Fibroblast of skin of right quadriceps (primary cell): Measurements from ENCODE around the gene FMR1.

Experiments
- DNase-seq: peaks from one replicate; pipeline ENCODE4 v3.0.0-alpha.2; 2013

The FMR1 gene

DNA sequence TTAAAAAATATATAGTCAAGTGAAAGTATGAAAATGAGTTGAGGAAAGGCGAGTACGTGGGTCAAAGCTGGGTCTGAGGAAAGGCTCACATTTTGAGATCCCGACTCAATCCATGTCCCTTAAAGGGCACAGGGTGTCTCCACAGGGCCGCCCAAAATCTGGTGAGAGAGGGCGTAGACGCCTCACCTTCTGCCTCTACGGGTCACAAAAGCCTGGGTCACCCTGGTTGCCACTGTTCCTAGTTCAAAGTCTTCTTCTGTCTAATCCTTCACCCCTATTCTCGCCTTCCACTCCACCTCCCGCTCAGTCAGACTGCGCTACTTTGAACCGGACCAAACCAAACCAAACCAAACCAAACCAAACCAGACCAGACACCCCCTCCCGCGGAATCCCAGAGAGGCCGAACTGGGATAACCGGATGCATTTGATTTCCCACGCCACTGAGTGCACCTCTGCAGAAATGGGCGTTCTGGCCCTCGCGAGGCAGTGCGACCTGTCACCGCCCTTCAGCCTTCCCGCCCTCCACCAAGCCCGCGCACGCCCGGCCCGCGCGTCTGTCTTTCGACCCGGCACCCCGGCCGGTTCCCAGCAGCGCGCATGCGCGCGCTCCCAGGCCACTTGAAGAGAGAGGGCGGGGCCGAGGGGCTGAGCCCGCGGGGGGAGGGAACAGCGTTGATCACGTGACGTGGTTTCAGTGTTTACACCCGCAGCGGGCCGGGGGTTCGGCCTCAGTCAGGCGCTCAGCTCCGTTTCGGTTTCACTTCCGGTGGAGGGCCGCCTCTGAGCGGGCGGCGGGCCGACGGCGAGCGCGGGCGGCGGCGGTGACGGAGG, at the start of gene FMR1:
Gene FMR1 (plus strand): TSS at position 728 of the 831 bp plus-strand sequence. CDS start 261 bp downstream, outside the sequence.
- DNase-seq: peak; percentile 89

GRCh38 chrX:147875866-147876596, 35.7 kb upstream of the FMR1 start:
- no peak for DNase-seq

GRCh38 chrX:147876849-147877646, 34.7 kb upstream of the FMR1 start:
- no peak for DNase-seq

DNA sequence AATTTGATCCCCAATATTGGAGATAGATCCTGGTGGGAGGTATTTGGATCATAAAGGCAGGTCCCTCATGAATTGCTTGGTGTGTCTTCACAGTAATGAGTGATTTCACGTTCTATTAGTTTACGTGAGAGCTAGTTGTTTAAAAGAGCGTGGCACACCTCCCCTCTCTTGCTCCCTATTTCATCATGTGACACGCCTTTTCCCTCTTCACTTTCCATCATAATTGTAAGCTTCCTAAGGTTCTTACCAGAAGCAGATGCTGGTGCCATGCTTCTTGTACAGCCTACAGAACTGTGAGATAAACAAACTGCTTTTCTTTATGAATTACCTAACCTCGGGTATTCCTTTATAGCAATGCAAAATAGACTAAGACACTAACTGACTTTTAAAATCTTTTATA, 34.0 kb upstream of the FMR1 start:
- no peak for DNase-seq

DNA sequence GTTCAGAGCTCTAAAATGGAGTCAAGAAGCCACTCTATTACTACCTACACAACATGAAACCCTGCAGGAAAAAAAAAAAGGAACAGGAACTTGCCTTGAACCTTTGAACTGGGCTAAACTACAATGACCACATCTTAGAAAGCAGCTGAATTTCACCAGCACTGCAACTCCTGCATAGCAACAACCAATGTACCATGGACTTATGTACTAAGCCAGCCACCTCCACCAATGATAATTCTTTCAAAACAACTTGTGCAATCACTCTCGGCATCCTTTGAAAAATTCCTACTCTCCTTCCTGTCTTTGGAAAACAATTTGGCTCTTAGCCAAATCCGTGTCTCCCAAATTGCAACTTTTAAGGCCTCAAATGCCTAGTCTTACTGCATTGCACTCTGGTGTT, 26.8 kb upstream of the FMR1 start:
- no peak for DNase-seq

GRCh38 chrX:147890756-147891155, 21.0 kb upstream of the FMR1 start:
- no peak for DNase-seq

GRCh38 chrX:147891896-147892295, 19.8 kb upstream of the FMR1 start:
- DNase-seq: peak; percentile 20

DNA sequence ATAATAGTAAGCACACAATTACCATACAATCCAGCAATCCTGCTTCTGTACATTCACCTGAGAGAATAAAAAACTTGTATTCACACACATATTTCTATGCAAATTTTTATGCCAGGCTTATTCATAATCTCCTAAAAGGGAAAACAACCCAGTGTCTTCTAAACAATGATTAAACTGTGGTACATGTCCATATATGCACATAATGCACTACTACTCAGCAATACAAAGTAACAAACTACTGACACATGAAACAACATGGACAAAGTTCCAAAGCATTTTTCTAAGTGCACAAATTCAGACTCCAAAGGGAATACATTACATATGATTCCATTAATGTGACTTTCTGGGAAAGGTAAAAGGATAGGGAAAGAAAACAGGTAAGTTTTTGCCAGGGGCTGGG, 18.0 kb upstream of the FMR1 start:
- no peak for DNase-seq

- DNase-seq: peak; percentile 32
Observed at GRCh38 chrX:147894366-147894963, 17.3 kb upstream of the FMR1 start.

DNA sequence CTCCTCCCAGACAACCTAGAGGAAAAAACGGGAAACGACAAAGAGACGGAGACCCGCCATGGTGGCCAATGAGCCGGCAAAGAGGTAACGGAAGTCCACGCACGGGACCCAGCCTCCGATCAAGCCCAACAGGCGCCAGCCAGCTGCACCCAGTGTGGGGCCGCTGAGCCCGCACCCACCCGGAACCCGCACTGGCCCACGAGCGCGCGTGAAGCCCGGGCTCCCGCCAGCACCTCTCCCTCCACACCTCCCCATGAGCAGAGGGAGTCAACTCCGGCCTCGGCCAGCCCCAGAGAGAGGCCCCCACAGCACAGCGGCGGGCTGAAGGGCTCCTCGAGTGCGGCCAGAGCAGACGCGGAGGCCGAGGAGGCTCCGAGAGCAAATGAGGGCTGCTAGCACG, 14.6 kb upstream of the FMR1 start:
- DNase-seq: no peak

- DNase-seq: no peak
Observed at GRCh38 chrX:147898951-147899350, 12.8 kb upstream of the FMR1 start.

- no peak for DNase-seq
Observed at GRCh38 chrX:147899379-147900114, 12.2 kb upstream of the FMR1 start.

DNA sequence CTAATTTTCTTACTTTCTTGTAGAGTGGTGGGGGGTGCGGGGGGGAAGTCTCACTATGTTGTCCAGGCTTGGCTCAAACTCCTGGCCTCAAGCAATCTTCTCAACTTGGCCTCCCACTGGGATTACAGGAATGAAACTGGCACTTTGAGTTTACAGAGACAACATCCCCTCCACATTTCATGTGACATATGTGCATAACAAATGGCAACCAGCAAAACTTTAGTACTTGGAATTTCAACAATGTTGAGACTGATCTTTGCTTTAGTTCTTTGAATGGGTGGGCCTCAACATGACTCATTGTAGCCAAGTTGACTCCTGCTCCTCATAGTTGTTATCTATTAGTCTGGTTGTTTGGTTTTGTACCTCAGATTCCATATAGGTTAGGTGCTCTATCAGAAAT, 11.4 kb upstream of the FMR1 start:
- no peak for DNase-seq

- DNase-seq: no peak
Observed at GRCh38 chrX:147901461-147902126, 10.1 kb upstream of the FMR1 start.

GRCh38 chrX:147902270-147902669, 9.4 kb upstream of the FMR1 start:
- DNase-seq: no peak

GRCh38 chrX:147908106-147908505, 3.6 kb upstream of the FMR1 start:
- DNase-seq: no peak

GRCh38 chrX:147910607-147911006, 1.1 kb upstream of the FMR1 start:
- DNase-seq: no peak

GRCh38 chrX:147912093-147912801, 528 bp downstream of the FMR1 start:
- DNase-seq: peak; percentile 24

DNA sequence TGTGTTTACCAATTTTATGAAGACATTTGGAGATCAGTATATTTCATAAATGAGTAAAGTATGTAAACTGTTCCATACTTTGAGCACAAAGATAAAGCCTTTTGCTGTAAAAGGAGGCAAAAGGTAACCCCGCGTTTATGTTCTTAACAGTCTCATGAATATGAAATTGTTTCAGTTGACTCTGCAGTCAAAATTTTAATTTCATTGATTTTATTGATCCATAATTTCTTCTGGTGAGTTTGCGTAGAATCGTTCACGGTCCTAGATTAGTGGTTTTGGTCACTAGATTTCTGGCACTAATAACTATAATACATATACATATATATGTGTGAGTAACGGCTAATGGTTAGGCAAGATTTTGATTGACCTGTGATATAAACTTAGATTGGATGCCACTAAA, 1.9 kb downstream of the FMR1 start:
- DNase-seq: no peak

- DNase-seq: no peak
Observed at GRCh38 chrX:147914591-147914990, 2.9 kb downstream of the FMR1 start.

DNA sequence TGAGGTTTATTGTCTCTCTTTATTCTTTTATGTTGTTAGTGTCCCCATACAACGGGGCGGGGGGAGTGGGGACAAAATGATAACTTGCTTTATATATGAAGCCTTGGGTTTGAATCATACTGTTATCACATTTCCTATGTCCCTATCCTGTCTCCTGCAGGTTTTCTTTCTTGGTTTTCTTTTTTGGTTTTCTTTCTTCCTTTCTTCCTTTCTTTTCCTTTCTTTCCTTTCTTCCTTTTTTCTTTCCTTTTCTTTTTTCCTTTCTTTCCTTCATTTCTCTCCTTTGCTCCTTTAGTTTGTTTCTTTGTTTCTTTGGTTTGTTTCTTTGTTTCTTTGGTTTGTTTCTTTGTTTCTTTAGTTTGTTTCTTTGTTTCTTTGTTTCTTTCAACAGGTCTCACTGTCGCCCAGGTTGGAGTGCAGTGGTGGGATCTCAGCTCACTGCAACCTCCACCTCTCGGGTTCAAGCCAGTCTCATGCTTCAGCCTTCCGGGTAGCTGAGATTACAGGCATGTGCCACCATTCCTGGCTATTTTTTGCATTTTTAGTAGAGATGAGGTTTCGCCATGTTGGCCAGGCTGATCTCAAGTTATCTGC, 4.8 kb downstream of the FMR1 start:
- no peak for DNase-seq
